Ishikawa (cell line): Measurements from ENCODE around the gene CYP2C18.

Source experiments
- CEBPB ChIP-seq: IDR thresholded peaks from 2 replicates; pipeline ENCODE4 v1.6.1; 2012
- CREB1 ChIP-seq: IDR thresholded peaks from 2 replicates; pipeline ENCODE4 v1.6.1; 2012; ENCODE audit warnings: low read depth
- EGR1 ChIP-seq: IDR thresholded peaks from 2 replicates; pipeline ENCODE4 v1.6.1; 2012
- EP300 ChIP-seq: IDR thresholded peaks from 2 replicates; pipeline ENCODE4 v1.6.1; 2012; ENCODE audit warnings: borderline replicate concordance
- FOXM1 ChIP-seq: IDR thresholded peaks from 2 replicates; pipeline ENCODE4 v1.6.1; 2012; ENCODE audit warnings: low read depth, borderline replicate concordance
- MAX ChIP-seq: IDR thresholded peaks from 2 replicates; pipeline ENCODE4 v1.6.1; 2012
- REST ChIP-seq: IDR thresholded peaks from 2 replicates; pipeline ENCODE4 v1.6.1; 2012; ENCODE audit warnings: low read depth, mild to moderate bottlenecking
- TCF12 ChIP-seq: IDR thresholded peaks from 2 replicates; pipeline ENCODE4 v1.6.1; 2012; ENCODE audit warnings: low read depth
- TEAD4 ChIP-seq: IDR thresholded peaks from 2 replicates; pipeline ENCODE4 v1.6.1; 2012
- USF1 ChIP-seq: IDR thresholded peaks from 2 replicates; pipeline ENCODE4 v1.6.1; 2012
- YY1 ChIP-seq: IDR thresholded peaks from 2 replicates; pipeline ENCODE4 v1.6.1; 2012; ENCODE audit warnings: low read depth
- ZBTB7A ChIP-seq: IDR thresholded peaks from 2 replicates; pipeline ENCODE4 v1.6.1; 2012; ENCODE audit warnings: low read depth

GRCh38 chr10:94762393-94762792 is 78.9 kb downstream of the CYP2C18 start, which contains the start of gene CYP2C19:
- TF ChIP-seq CREB1 (no peak), ZBTB7A (no peak), MAX (no peak), YY1 (no peak), TCF12 (no peak), FOXM1 (no peak), EP300 (no peak), EGR1 (no peak), USF1 (no peak), CEBPB (no peak), REST (no peak), TEAD4 (no peak)
